ENCODE data around the gene SLC44A3. TPM values are rescaled to one million over a fixed set of nuclear protein-coding genes. Genes with fewer than 3 reads are reported as not detected.
A peak's percentile ranks its signal among the peaks of the same experiment; 100 is the strongest.

SLC44A3 gene
- polyA plus RNA-seq, 1 of the 3 experiments (the other 2 are of a cell fraction): 2.6 TPM

DNA sequence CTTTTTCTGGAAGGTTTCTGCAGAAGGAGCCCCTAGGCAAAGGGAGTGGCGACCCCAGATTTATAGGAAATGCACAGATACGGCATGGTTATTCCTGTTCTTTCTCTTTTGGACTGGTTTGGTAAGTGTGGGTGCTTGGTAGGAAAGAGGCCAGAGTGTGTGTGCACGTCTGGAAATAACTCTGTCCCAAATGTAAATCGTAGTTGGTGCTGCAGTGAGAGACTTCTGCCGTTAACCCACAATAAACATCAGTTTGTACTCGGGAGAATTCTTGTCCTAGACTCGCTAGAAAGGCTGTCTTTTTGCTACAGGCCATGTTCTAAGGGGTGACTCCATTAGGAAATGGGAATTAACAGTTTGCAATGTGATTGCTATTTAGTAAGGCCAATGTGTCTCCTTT, 779 bp downstream of the SLC44A3 start (continued):
- no peak for TF ChIP-seq MEF2A (IDR thresholded peaks at IDR 0.05; ENCODE audit: borderline replicate concordance, low read depth)
- TF ChIP-seq NRF1 (IDR thresholded peaks at IDR 0.05; ENCODE audit: low read depth, low read length): no peak
- TF ChIP-seq FOSL2 (IDR thresholded peaks at IDR 0.05; ENCODE audit: borderline replicate concordance, low read depth): no peak
- no peak for TF ChIP-seq EP300 (IDR thresholded peaks at IDR 0.05; ENCODE audit: borderline replicate concordance in 1 of 2, low read depth in 1 of 2, low read length in 1 of 2)
- TF ChIP-seq, protein P1, sequence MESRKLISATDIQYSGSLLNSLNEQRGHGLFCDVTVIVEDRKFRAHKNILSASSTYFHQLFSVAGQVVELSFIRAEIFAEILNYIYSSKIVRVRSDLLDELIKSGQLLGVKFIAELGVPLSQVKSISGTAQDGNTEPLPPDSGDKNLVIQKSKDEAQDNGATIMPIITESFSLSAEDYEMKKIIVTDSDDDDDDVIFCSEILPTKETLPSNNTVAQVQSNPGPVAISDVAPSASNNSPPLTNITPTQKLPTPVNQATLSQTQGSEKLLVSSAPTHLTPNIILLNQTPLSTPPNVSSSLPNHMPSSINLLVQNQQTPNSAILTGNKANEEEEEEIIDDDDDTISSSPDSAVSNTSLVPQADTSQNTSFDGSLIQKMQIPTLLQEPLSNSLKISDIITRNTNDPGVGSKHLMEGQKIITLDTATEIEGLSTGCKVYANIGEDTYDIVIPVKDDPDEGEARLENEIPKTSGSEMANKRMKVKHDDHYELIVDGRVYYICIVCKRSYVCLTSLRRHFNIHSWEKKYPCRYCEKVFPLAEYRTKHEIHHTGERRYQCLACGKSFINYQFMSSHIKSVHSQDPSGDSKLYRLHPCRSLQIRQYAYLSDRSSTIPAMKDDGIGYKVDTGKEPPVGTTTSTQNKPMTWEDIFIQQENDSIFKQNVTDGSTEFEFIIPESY (IDR thresholded peaks at IDR 0.05; ENCODE audit: borderline replicate concordance, low read depth): no peak

DNA sequence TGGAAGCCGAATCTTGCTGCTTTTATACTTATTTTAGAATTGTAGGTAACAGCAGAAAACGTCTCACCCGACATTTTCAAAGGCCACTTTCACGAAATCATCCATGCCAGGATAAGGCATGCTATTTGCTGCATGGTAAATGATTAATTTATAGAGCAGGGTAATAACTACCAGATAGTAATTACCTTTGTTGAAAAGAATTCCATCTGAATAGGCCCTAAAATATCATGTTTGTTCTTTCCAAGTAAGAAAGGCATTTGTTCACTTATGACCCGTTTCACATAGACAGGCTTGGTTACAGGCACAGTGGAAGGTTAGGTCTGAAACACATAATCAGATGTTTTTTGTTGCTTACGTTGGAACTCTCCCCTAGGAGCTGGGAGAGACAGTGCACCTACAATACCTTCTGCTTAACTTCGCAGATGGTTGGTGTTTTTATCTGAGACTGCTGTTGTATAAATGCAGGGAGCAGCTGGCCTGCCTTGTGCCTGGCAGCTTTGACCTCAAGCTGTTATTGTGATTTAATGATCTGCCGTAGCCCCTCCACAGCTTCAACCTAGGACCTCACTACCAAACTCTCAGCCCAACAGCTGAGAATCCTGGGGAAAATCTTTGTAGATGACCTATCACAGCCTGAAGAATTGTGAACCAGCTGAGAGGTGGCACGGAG, 1.6 kb downstream of the SLC44A3 start:
- Histone ChIP-seq H3K79me2 (ENCODE audit: insufficient read depth) (no peaks in the 10 kb centered on the region), H2AFZ (ENCODE audit: low read depth) (peak overlapping the region; percentile 25; the same call in 1 of the 2 replicates), H3K4me2 (no peak overlapping the region), H3K9me2 (no peaks in the 10 kb centered on the region), H3K9me3 (no peaks in the 10 kb centered on the region; the same call in 1 of the 2 replicates), H3K4me3 (ENCODE audit: low read depth in 2 of 2, low read length in 1 of 2) (no peak overlapping the region), H3K9ac (no peak overlapping the region), H3F3A (replicated peaks; ENCODE audit: insufficient read depth) (peaks cover 12% of the 10 kb centered on the region), H4K20me1 (ENCODE audit: insufficient read depth) (no peaks in the 10 kb centered on the region), H3K27ac (ENCODE audit: low read depth in 2 of 2, low read length in 1 of 2) (peak overlapping the region in 1 of 2 experiments; percentile 65; a peak in 2 of 4 replicates), H3K36me3 (replicated peaks in 1 of 2; ENCODE audit: control insufficient read depth in 1 of 2, insufficient read depth in 2 of 2, low read length in 1 of 2) (no peaks in the 10 kb centered on the region), H3K27me3 (ENCODE audit: insufficient read depth) (no peaks in the 10 kb centered on the region), H3K4me1 (ENCODE audit: control insufficient read depth in 1 of 2, insufficient read depth in 2 of 2, low read depth in 1 of 2, low read length in 1 of 2) (peaks cover 0 to 26% of the 10 kb centered on the region in 2 experiments; a peak in 2 of 4 replicates)
- peak; percentile 28 for DNase-seq
- 92% methylated on average over 9 of the region's 9 CpGs for WGBS (ENCODE audit: low lambda C conversion rate)
- ChIA-PET POLR2A (interaction anchor here (0.6 kb wide), 1 partner anchor 14 kb away, joined by 3 read pairs; no protein-coding TSS in a partner anchor), CTCF (interaction anchor here (0.8 to 3.8 kb wide), 9 partner anchors 14 to 222 kb away, joined by 3 to 19 read pairs (median 5); no protein-coding TSS in a partner anchor)
- TF ChIP-seq FOSL2 (IDR thresholded peaks at IDR 0.05; ENCODE audit: borderline replicate concordance, low read depth) (no peak), NFIC (IDR thresholded peaks at IDR 0.05; ENCODE audit: borderline replicate concordance) (no peak), RFX5 (IDR thresholded peaks at IDR 0.05; ENCODE audit: low read length) (no peak), GATA2 (CRISPR knock-in tag; IDR thresholded peaks at IDR 0.05) (no peak), EP300 (IDR thresholded peaks at IDR 0.05; ENCODE audit: borderline replicate concordance in 1 of 2, low read depth in 1 of 2, low read length in 1 of 2) (no peak), POLR2AphosphoS5 (IDR thresholded peaks at IDR 0.05; ENCODE audit: low read depth, low read length) (no peak), FOXJ3 (CRISPR knock-in tag; IDR thresholded peaks at IDR 0.05) (no peak), SMC3 (IDR thresholded peaks at IDR 0.05; ENCODE audit: low read depth, low read length) (no peak), YY1 (IDR thresholded peaks at IDR 0.05; ENCODE audit: low read depth) (no peak), FOXM1 (IDR thresholded peaks at IDR 0.05; ENCODE audit: low read depth) (no peak), EZH2phosphoT487 (IDR thresholded peaks at IDR 0.05; ENCODE audit: borderline replicate concordance, low read depth) (no peak), GABPA (IDR thresholded peaks at IDR 0.05; ENCODE audit: low read depth) (no peak), ELF1 (IDR thresholded peaks at IDR 0.05) (no peak), RCOR1 (IDR thresholded peaks at IDR 0.05; ENCODE audit: low read length) (no peak), TCF12 (IDR thresholded peaks at IDR 0.05) (no peak), TAF1 (IDR thresholded peaks at IDR 0.05; ENCODE audit: borderline replicate concordance, low read depth, low read length) (no peak)
- TF ChIP-seq, protein P2, sequence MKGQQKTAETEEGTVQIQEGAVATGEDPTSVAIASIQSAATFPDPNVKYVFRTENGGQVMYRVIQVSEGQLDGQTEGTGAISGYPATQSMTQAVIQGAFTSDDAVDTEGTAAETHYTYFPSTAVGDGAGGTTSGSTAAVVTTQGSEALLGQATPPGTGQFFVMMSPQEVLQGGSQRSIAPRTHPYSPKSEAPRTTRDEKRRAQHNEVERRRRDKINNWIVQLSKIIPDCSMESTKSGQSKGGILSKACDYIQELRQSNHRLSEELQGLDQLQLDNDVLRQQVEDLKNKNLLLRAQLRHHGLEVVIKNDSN (IDR thresholded peaks at IDR 0.05; ENCODE audit: borderline replicate concordance, low read depth): no peak
- TF ChIP-seq, protein P3, sequence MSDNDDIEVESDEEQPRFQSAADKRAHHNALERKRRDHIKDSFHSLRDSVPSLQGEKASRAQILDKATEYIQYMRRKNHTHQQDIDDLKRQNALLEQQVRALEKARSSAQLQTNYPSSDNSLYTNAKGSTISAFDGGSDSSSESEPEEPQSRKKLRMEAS (IDR thresholded peaks at IDR 0.05; ENCODE audit: low read depth): no peak
- TF ChIP-seq, protein P4, sequence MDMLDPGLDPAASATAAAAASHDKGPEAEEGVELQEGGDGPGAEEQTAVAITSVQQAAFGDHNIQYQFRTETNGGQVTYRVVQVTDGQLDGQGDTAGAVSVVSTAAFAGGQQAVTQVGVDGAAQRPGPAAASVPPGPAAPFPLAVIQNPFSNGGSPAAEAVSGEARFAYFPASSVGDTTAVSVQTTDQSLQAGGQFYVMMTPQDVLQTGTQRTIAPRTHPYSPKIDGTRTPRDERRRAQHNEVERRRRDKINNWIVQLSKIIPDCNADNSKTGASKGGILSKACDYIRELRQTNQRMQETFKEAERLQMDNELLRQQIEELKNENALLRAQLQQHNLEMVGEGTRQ (IDR thresholded peaks at IDR 0.05; ENCODE audit: borderline replicate concordance, low read depth, low read length): no peak
- TF ChIP-seq, protein P5, sequence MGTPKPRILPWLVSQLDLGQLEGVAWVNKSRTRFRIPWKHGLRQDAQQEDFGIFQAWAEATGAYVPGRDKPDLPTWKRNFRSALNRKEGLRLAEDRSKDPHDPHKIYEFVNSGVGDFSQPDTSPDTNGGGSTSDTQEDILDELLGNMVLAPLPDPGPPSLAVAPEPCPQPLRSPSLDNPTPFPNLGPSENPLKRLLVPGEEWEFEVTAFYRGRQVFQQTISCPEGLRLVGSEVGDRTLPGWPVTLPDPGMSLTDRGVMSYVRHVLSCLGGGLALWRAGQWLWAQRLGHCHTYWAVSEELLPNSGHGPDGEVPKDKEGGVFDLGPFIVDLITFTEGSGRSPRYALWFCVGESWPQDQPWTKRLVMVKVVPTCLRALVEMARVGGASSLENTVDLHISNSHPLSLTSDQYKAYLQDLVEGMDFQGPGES (IDR thresholded peaks at IDR 0.05; ENCODE audit: low read depth, low read length): no peak

Data from SK-N-SH (cell line).